Endothelial cell of umbilical vein (primary cell): Measurements from ENCODE around the gene CNOT6. TPM values are rescaled to one million over a fixed set of nuclear protein-coding genes. Genes with fewer than 3 reads are reported as not detected.

Experiments
- BruUV-seq: library from RNA; stranded (reverse); fragments of 400-500 nt; replicated peaks from 2 replicates; lab custom pipeline; 2021; lab: Mats Ljungman, UMichigan
- CTCF ChIA-PET: fragments of 300-600, 350-600 bp; sonication (Branson Sonifier 250); formaldehyde crosslinking; loops from one replicate; lab custom pipeline; 2021; ENCODE audit warnings: antibody characterized with exemption, inconsistent platforms; lab: Charles Lee
- POLR2A ChIA-PET: fragments of 300-600, 350-600 bp; sonication (Branson Sonifier 250); formaldehyde crosslinking; loops from one replicate; lab custom pipeline; 2021; ENCODE audit warnings: antibody characterized with exemption, inconsistent platforms; lab: Charles Lee
- DNase-seq: peaks from one replicate; pipeline ENCODE4 v3.0.0-alpha.2; 2011; ENCODE audit warnings: low read depth, low spot score
- FAIRE-seq: peaks from 2 replicates; lab custom pipeline; 2011; peaks lifted over from hg19 to GRCh38; lab: Jason Lieb, UNC
- H2AFZ ChIP-seq: 2 replicates; pipeline ENCODE4 v1.6.0; 2012; ENCODE audit warnings: low read depth, low read length, control low read depth, inconsistent platforms
- H3K27ac ChIP-seq: 2 replicates; pipeline ENCODE4 v1.5.1; 2011; ENCODE audit warnings: low read depth, mild to moderate bottlenecking, control low read depth, low read length, moderate library complexity; ENCODE audit not compliant: insufficient read depth
- H3K27me3 ChIP-seq, 2 experiments: 2 replicates each; pipeline versions ENCODE4 v1.6.0 to v1.6.1; 2011; ENCODE audit warnings: low read length in 2 of 2, mixed read lengths in 1 of 2; ENCODE audit not compliant: control insufficient read depth in 2 of 2, insufficient read depth in 2 of 2
- H3K36me3 ChIP-seq, 2 experiments: 2 replicates in 1 of 2; 3 replicates in 1 of 2; pipeline ENCODE4 v1.5.1; 2011; ENCODE audit warnings: low read length in 2 of 2, mild to moderate bottlenecking in 1 of 2, moderate library complexity in 1 of 2; ENCODE audit not compliant: control insufficient read depth in 2 of 2, insufficient read depth in 2 of 2; ENCODE audit errors: extremely low read depth in 1 of 2
- H3K4me1 ChIP-seq: 3 replicates; pipeline ENCODE4 v1.5.1; 2011; ENCODE audit warnings: mild to moderate bottlenecking, low read length; ENCODE audit not compliant: control insufficient read depth, insufficient read depth; ENCODE audit errors: extremely low read depth
- H3K4me2 ChIP-seq: 2 replicates; pipeline ENCODE4 v1.6.1; 2011; ENCODE audit warnings: low read length, control low read depth, mixed read lengths; ENCODE audit not compliant: insufficient read depth
- H3K4me3 ChIP-seq, 3 experiments: fragments of 200-600 bp in 1 of 3; sonication (generic), shearing (Covaris generic) in 1 of 3; replicated peaks in 1 of 3; 2 replicates each; pipeline ENCODE4 v1.5.1; 2011 to 2016; ENCODE audit warnings: control low read depth in 3 of 3, low read length in 3 of 3, mild to moderate bottlenecking in 2 of 3, inconsistent platforms in 1 of 3, low read depth in 1 of 3, moderate library complexity in 1 of 3; ENCODE audit not compliant: insufficient read depth in 1 of 3
- H3K79me2 ChIP-seq: 2 replicates; pipeline ENCODE4 v1.6.0; 2012; ENCODE audit warnings: low read length, inconsistent platforms; ENCODE audit not compliant: control insufficient read depth, insufficient read depth
- H3K9ac ChIP-seq: replicated peaks from 2 replicates; pipeline ENCODE3; 2011; ENCODE audit warnings: low read length, control low read depth; ENCODE audit not compliant: insufficient read depth; ENCODE audit errors: extremely low read depth
- H3K9me1 ChIP-seq: replicated peaks from 3 replicates; pipeline ENCODE4 v1.6.0; 2011; ENCODE audit warnings: mild to moderate bottlenecking, low read length; ENCODE audit not compliant: control insufficient read depth, insufficient read depth; ENCODE audit errors: extremely low read depth
- H3K9me3 ChIP-seq: replicated peaks from 2 replicates; pipeline ENCODE4 v1.5.1; 2012; ENCODE audit warnings: low read length, inconsistent platforms; ENCODE audit not compliant: control insufficient read depth, insufficient read depth
- H4K20me1 ChIP-seq: replicated peaks from 2 replicates; pipeline ENCODE3; 2011; ENCODE audit warnings: mild to moderate bottlenecking, low read length; ENCODE audit not compliant: control insufficient read depth, insufficient read depth; ENCODE audit errors: extremely low read depth
- CTCF ChIP-seq, 2 donors: IDR thresholded peaks; 1 replicate in 1 of 2; 2 replicates in 1 of 2; pipeline ENCODE4 v1.5.1; 2011; ENCODE audit warnings: low read length in 2 of 2, mild to moderate bottlenecking in 2 of 2, moderate library complexity in 2 of 2, control low read depth in 1 of 2, inconsistent platforms in 1 of 2, low read depth in 1 of 2; ENCODE audit not compliant: insufficient read depth in 1 of 2; ENCODE audit errors: extremely low read depth in 1 of 2
- EZH2 ChIP-seq: IDR thresholded peaks from 2 replicates; pipeline ENCODE4 v1.6.1; 2012; ENCODE audit warnings: borderline replicate concordance, low read depth, mild to moderate bottlenecking, moderate library complexity, low read length, inconsistent platforms; ENCODE audit not compliant: severe bottlenecking
- FOS ChIP-seq: IDR thresholded peaks from 2 replicates; pipeline ENCODE4 v1.6.1; 2011; ENCODE audit warnings: mild to moderate bottlenecking, low read length, moderate library complexity, borderline replicate concordance; ENCODE audit not compliant: insufficient read depth
- GATA2 ChIP-seq: IDR thresholded peaks from 2 replicates; pipeline ENCODE4 v1.7.0; 2011; ENCODE audit warnings: low read depth, mild to moderate bottlenecking, moderate library complexity, mixed read lengths, low read length; ENCODE audit not compliant: insufficient read length, insufficient read depth
- JUN ChIP-seq: IDR thresholded peaks from 2 replicates; pipeline ENCODE4 v1.6.1; 2011; ENCODE audit warnings: borderline replicate concordance, low read depth; ENCODE audit not compliant: insufficient read length, insufficient read depth
- MAX ChIP-seq: IDR thresholded peaks from 2 replicates; pipeline ENCODE4 v1.6.1; 2011; ENCODE audit not compliant: insufficient read depth, insufficient read length
- MYC ChIP-seq: IDR thresholded peaks from one replicate; pipeline ENCODE4 v1.6.1; 2011; ENCODE audit warnings: mild to moderate bottlenecking, low read depth, low read length
- POLR2A ChIP-seq: IDR thresholded peaks from 2 replicates; pipeline ENCODE4 v1.6.1; 2012; ENCODE audit warnings: low read depth, mild to moderate bottlenecking, control low read depth, low read length
- POLR2AphosphoS5 ChIP-seq: IDR thresholded peaks from 2 replicates; pipeline ENCODE4 v1.6.1; 2012; ENCODE audit warnings: low read depth, mild to moderate bottlenecking, control low read depth, low read length, moderate library complexity; ENCODE audit not compliant: insufficient read depth
- dilution Hi-C: fragments of 300-500 bp; cut with MboI; formaldehyde crosslinking; loops from one replicate; pipeline ENCODE4 v1.15.0; 2019; ENCODE audit warnings: low sequenced_read_pairs; ENCODE audit not compliant: extremely low pct_ligation_motif_present
- intact Hi-C: fragments of 100-400 bp; cut with micrococcal nuclease; formaldehyde crosslinking; loops from one replicate; pipeline ENCODE4 v1.10.0; 2022
- polyA plus RNA-seq, 4 experiments: library from polyadenylated mRNA; depleted of rRNA in 3 of 4; stranded (reverse) in 3 of 4; unstranded in 1 of 4; fragments of >200 nt; gene quantifications; 2 replicates each; pipeline versions ENCODE4 v1.2.1 to v1.2.3, GENCODE V29; 2011 to 2012; ENCODE audit warnings: missing spikeins in 1 of 4
- total RNA-seq: library from RNA; stranded (reverse); gene quantifications from 2 replicates; pipeline ENCODE4 v1.2.3, GENCODE V29; 2021

CNOT6 gene
- total and polyA plus RNA-seq, 2 donors (not counting 3 experiments of a cell fraction or from before 2014, with no cell fraction given): 9.2 to 33.8 TPM

GRCh38 chr5:180622910-180623309, 128.7 kb downstream of the CNOT6 start:
- H3K9me1 ChIP-seq: no peaks in the 10 kb centered on the region
- no peak overlapping the region for H3K4me2 ChIP-seq
- TF ChIP-seq GATA2: no peak
- no peak for TF ChIP-seq MYC
- TF ChIP-seq CTCF (IDR thresholded peaks at IDR 0.05; ENCODE audit: extremely low read depth in 1 of 2, insufficient read depth in 1 of 2, low read depth in 1 of 2, low read length in 2 of 2): no peak
- no peak for TF ChIP-seq FOS
- TF ChIP-seq EZH2: no peak
- no peak for TF ChIP-seq POLR2AphosphoS5
- no peak for TF ChIP-seq MAX
- no peak for TF ChIP-seq JUN
- no peak for TF ChIP-seq POLR2A
- H3K27ac ChIP-seq: no peak overlapping the region
- intact Hi-C loops: loop anchor here (1.0 to 2.0 kb wide), 2 partner anchors 22 to 48 kb away; no protein-coding TSS in a partner anchor
- H3K27me3 ChIP-seq: no peaks in the 10 kb centered on the region
- no peak overlapping the region for H3K9ac ChIP-seq
- H3K36me3 ChIP-seq: peaks cover 0 to 16% of the 10 kb centered on the region in 2 experiments
- ChIA-PET POLR2A (no interaction called here), CTCF (no interaction called here)
- no peaks in the 10 kb centered on the region for H3K79me2 ChIP-seq
- H2AFZ ChIP-seq: no peak overlapping the region
- H3K4me1 ChIP-seq: peaks cover 7% of the 10 kb centered on the region
- DNase-seq (no peak), FAIRE-seq (no peak)
- H3K9me3 ChIP-seq: no peaks in the 10 kb centered on the region
- H4K20me1 ChIP-seq: no peaks in the 10 kb centered on the region
- no TSS peak for BruUV-seq
- dilution Hi-C loops: no loop called here
- H3K4me3 ChIP-seq: no peak overlapping the region
